Muscle layer of duodenum (tissue), 2 donors: ENCODE results near the gene REXO2.
A peak's percentile ranks its signal among the peaks of the same experiment; 100 is the strongest.

ENCODE experiments used
- H3K27ac ChIP-seq: one replicate; pipeline ENCODE4 v1.7.0; 2013; ENCODE audit warnings: mild to moderate bottlenecking, low read length
- H3K27me3 ChIP-seq: one replicate; pipeline ENCODE4 v1.7.0; 2013; ENCODE audit warnings: low read depth, mild to moderate bottlenecking, control low read depth, low read length
- H3K36me3 ChIP-seq, 2 donors: one replicate each; pipeline ENCODE4 v1.7.0; 2013; ENCODE audit warnings: low read length in 2 of 2, control low read depth in 1 of 2, mild to moderate bottlenecking in 1 of 2; ENCODE audit not compliant: insufficient read depth in 2 of 2, control insufficient read depth in 1 of 2
- H3K4me1 ChIP-seq, 2 donors: one replicate each; pipeline ENCODE4 v1.7.0; 2013; ENCODE audit warnings: low read length in 2 of 2, mild to moderate bottlenecking in 2 of 2, control low read depth in 1 of 2, moderate library complexity in 1 of 2; ENCODE audit not compliant: insufficient read depth in 2 of 2, control insufficient read depth in 1 of 2
- H3K4me3 ChIP-seq, 2 donors: one replicate each; pipeline ENCODE4 v1.7.0; 2013; ENCODE audit warnings: low read length in 2 of 2, low read depth in 1 of 2, mild to moderate bottlenecking in 1 of 2
- H3K9me3 ChIP-seq, 2 donors: one replicate each; pipeline ENCODE4 v1.7.0; 2013; ENCODE audit warnings: low read length in 2 of 2, control low read depth in 1 of 2, mild to moderate bottlenecking in 1 of 2; ENCODE audit not compliant: control insufficient read depth in 1 of 2
- donor health status: healthy.

The REXO2 gene

DNA sequence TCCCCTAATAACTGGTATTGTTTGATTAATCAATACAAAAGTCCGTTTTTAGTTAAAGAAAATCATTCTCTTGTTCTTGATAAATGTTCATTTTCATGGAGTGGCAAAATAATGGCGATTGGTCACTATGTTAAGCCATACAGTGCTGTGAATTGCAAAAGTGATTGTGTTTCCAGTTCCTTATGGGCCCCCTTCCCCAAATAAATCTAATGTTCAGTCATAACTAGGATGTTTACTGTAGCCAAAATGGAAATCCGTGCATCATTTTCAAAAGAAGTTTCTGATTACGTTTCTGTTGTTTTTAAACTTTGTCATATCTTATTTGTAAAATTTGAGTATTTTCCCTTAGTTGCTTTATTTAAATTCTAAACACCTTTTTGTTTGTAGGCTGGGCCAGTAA is 38.0 kb upstream of the REXO2 start:
- H3K27ac ChIP-seq, result peak overlapping the region; percentile 100
- no peaks in the 10 kb centered on the region for H3K9me3 ChIP-seq
- peaks cover 14 to 15% of the 10 kb centered on the region in 2 donors for H3K4me1 ChIP-seq
- peak overlapping the region; percentile 71 to 96 for H3K4me3 ChIP-seq
- peaks cover 13 to 18% of the 10 kb centered on the region in 2 donors for H3K36me3 ChIP-seq
- H3K27me3 ChIP-seq, result no peaks in the 10 kb centered on the region

DNA sequence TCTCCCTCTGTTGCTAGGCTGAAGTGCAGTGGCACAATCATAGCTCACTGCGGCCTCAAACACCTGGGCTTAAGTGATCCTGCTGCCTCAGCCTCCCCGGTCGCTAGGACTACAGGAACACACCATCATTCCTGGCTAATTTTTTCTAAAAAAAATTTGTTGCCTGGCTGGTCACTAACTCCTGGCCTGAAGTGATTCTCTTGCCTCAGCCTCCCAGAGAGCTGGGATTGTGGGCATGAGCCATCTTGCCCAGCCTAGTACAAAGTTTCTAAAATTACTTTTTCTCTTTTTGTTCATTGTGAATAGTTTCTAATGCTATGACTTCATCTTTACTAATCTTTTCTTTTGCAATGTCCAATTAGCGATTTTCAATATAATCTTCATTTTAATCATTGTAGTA is 26.3 kb upstream of the REXO2 start:
- Histone ChIP-seq H3K4me3 (no peak overlapping the region), H3K4me1 (no peaks in the 10 kb centered on the region), H3K27ac (no peak overlapping the region), H3K36me3 (peaks cover 12 to 22% of the 10 kb centered on the region in 2 donors), H3K9me3 (no peaks in the 10 kb centered on the region), H3K27me3 (no peaks in the 10 kb centered on the region)

DNA sequence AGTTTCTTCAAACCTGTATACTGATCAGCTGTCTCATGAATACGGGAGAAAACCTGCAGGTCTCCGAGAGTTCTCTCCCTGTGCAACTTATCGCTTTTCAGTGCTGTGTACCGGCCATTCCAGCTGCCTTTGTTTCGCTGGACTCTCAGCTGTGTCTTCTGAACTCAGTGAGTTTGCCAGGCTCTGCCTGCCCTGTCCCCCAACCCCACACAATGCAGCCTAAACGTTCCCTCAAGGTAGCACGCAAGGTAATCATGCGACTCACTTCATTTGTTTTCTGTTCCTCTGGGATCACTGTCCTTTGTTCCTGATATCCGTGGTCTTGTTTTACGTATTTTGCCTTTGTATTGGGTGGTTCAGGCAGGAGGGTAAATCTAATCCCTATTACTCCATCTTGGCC is 25.3 kb upstream of the REXO2 start:
- Histone ChIP-seq H3K27me3 (no peaks in the 10 kb centered on the region), H3K27ac (no peak overlapping the region), H3K4me1 (no peaks in the 10 kb centered on the region), H3K36me3 (peaks cover 9 to 19% of the 10 kb centered on the region in 2 donors), H3K9me3 (no peaks in the 10 kb centered on the region), H3K4me3 (no peak overlapping the region)

DNA sequence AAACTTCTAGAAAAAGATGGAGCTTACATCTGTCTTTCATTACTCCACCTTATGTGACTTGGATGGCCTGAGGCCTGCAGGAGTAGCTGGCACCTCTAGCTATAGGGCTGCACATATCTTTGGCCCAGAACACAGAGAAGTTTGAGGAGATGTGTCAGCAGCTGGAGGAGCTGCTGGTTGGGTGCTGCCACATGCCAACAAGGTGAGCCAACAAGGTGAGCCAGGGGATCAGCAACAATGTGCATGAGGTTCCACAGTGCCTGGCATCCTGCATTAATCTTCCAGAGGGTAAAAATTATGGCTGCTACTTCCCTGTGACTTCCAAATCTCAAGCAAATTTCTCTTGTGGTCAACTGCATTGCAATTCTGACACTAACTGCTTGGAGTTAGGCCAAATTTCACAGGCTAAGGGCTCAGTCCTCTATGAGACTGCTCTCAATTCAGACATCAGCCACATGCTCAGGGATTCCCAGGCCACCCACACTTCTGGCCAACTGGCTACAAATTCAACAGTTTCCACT is 22.8 kb upstream of the REXO2 start:
- no peaks in the 10 kb centered on the region for H3K27me3 ChIP-seq
- H3K9me3 ChIP-seq, result no peaks in the 10 kb centered on the region
- H3K27ac ChIP-seq, result no peak overlapping the region
- no peak overlapping the region for H3K4me3 ChIP-seq
- no peaks in the 10 kb centered on the region for H3K36me3 ChIP-seq
- H3K4me1 ChIP-seq, result no peaks in the 10 kb centered on the region

DNA sequence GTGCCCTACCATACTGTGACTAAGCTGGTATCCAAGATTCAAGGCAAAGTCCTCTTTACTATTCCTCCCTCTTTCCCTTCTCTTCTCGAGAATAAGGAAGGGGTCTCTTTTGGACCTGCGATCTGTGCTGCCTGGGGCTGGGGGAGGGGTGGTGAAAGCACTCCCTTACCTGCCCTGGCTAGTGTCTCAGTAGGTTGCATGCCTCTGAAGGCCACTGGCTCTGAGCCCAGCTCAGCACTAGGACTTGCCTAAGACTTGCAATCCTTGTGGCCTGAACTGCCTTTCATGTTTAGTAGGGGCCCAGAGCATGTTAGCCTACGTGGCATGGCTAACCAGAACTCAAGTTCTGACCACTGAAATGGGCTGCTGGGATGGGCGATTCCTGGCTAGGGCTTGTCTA is 13.0 kb upstream of the REXO2 start:
- Histone ChIP-seq H3K36me3 (peaks cover 0 to 3% of the 10 kb centered on the region in 2 donors), H3K27me3 (no peaks in the 10 kb centered on the region), H3K4me3 (no peak overlapping the region), H3K27ac (no peak overlapping the region), H3K4me1 (no peaks in the 10 kb centered on the region), H3K9me3 (no peaks in the 10 kb centered on the region)

DNA sequence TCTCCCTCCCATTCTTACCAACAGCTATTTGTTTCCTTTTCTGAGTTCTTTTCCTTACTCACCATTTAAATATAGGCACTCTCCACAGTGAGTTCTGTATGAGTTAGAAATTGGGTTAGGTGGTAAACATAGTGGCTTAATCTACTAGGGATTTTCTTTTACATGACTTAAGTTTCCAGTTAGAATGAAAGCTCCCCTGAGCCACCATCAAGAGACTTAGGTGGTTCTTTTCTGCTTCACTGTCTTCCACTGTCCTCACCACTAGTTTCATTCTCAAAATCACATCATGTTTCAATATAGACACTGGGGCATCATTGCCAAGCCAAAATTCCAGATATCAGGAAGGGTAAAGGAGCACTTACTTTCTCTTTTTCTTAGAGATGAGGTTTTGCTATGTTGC is 9.0 kb upstream of the REXO2 start:
- Histone ChIP-seq H3K36me3 (peaks cover 0 to 3% of the 10 kb centered on the region in 2 donors), H3K27ac (no peak overlapping the region), H3K4me1 (no peaks in the 10 kb centered on the region), H3K9me3 (no peaks in the 10 kb centered on the region), H3K27me3 (no peaks in the 10 kb centered on the region), H3K4me3 (no peak overlapping the region)

DNA sequence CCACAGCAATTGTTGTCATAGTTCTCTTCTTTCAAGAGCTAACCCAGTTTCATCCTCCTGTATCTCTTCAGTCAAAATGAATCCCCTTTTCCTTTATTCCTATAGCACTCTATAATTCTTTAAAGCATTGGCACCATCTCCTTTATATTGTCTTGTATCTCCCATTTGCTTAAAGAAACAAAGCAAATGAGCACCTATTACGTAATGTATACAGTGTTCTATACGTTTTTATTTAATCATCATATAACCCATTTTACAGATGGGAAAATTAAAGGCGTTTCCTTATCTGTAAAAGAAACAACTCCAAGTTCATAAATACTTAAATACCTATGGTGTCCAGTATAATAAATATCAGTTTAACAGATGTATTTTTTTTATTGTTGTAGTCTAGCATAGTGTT is 6.4 kb upstream of the REXO2 start:
- H3K9me3 ChIP-seq, result no peaks in the 10 kb centered on the region
- H3K36me3 ChIP-seq, result no peaks in the 10 kb centered on the region
- no peaks in the 10 kb centered on the region for H3K27me3 ChIP-seq
- no peak overlapping the region for H3K4me3 ChIP-seq
- H3K27ac ChIP-seq, result no peak overlapping the region
- no peaks in the 10 kb centered on the region for H3K4me1 ChIP-seq

DNA sequence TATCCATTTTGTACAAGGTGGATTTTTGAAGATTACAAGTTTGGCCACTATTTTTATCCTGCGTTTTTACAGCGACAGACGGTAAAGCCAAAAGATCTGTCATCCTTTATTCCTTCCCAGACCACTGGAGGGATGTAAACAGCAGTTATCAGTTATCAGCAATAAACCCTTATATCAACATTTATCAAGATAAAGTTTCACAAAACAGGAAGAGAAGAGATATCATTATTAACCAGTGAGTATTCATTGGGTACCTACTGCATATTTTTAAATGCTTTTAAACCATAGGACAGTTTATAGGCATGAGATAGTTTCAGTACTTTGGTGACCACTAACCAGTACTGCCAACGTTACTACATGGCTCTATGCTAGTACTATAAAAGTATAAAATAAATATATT is 5.9 kb upstream of the REXO2 start:
- Histone ChIP-seq H3K4me3 (no peak overlapping the region), H3K4me1 (no peaks in the 10 kb centered on the region), H3K9me3 (no peaks in the 10 kb centered on the region), H3K27ac (no peak overlapping the region), H3K36me3 (no peaks in the 10 kb centered on the region), H3K27me3 (no peaks in the 10 kb centered on the region)

DNA sequence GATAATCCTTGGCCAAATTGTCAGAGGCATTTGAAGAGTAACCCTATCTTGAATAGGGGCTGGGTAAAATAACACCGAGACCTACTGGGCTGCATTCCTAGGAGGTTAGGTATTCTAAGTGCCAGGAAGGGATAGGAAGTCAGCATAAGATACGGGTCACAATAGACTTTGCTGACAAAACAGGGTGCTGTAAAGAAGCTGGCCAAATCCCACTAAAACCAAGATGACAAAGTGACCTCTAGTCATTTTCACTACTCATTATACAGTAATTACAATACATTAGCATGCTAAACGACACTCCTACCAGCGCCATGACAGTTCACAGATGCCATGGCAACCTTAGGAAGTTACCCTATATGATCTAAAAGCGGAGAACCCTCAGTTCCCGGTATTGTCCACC is 964 bp upstream of the REXO2 start:
- Histone ChIP-seq H3K4me3 (peak overlapping the region in 1 of 2 donors; percentile 74), H3K27ac (no peak overlapping the region)

DNA sequence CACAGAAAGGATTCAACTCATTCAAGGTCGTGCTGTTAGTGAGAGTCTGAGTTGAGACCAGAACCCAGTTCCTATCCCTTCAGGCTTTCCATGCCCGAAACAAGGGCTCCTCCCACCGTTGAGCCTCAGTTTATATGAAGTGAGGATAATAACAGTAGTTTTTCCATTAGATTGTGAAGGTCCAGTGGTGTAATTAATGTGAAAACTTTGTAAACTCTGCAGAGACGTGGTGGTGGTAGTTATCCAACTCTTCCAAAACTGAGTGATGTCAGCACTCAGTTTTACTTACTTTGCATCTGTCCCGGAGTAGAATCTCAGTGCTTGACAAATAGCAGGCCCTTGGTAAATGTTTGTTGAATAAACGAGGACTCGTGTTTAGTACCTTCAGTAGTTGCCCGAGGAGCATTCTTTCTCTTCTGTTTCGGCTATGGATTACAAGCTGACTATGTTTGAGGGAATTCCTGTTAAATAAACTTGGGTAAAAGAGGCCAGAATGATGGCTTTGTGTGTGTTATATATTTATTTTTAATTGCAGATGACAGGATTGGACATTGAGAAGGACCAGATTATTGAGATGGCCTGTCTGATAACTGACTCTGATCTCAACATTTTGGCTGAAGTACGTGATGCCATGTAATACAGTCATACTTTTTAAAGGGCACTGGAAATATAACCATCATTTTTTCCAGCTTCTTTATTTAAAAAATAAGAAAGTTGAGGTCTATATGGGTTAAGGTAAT is 1.0 kb downstream of the REXO2 start:
- peak overlapping the region; percentile 74 to 95 for H3K4me3 ChIP-seq
- H3K27me3 ChIP-seq, result no peaks in the 10 kb centered on the region
- no peaks in the 10 kb centered on the region for H3K9me3 ChIP-seq
- peaks cover 0 to 16% of the 10 kb centered on the region in 2 donors for H3K4me1 ChIP-seq
- H3K27ac ChIP-seq, result peak overlapping the region; percentile 80
- peaks cover 9 to 12% of the 10 kb centered on the region in 2 donors for H3K36me3 ChIP-seq

More for the DNA sequence above, 964 bp upstream of the REXO2 start:
- H3K36me3 ChIP-seq, result peaks cover 0 to 9% of the 10 kb centered on the region in 2 donors
- H3K9me3 ChIP-seq, result no peaks in the 10 kb centered on the region
- peaks cover 0 to 16% of the 10 kb centered on the region in 2 donors for H3K4me1 ChIP-seq
- no peaks in the 10 kb centered on the region for H3K27me3 ChIP-seq

DNA sequence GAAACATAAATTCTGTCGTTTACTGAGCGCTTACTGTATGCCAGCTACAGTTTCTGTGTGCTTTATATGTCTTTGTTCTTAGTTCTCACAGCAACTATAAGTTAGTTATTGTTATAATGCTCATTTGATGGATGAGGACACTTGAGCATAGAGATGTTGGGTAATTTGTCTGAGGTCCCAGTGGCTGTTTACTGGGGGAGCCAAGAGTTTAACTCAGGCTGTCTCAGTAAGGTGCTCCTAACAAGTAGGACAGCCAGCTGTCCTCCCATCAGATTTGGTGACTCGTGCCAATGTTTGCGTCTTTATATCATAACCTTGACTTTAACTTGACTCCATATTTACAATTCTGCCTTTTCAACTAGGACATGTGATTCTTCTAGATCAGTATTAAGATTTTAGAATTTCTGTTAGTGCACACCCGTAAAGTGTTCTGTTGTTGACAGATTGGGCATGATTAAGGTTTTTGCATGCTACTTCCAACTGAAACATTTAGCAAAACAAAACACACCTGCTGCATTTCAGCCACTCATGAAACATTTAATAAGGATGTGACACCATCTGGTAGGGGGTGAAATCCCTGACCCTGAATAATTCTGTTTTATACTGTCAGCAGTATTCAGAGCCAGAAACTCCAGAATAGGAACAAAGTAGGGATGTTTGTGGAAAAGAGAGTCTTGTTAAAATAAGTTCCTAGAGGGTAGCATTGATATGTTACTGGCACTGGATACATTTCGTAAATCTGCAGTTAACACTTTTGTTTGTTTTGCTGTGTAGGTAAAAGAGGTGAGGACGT is 1.9 kb downstream of the REXO2 start:
- no peaks in the 10 kb centered on the region for H3K27me3 ChIP-seq
- H3K27ac ChIP-seq, result no peak overlapping the region
- peaks cover 0 to 16% of the 10 kb centered on the region in 2 donors for H3K4me1 ChIP-seq
- peaks cover 13 to 16% of the 10 kb centered on the region in 2 donors for H3K36me3 ChIP-seq
- H3K9me3 ChIP-seq, result no peaks in the 10 kb centered on the region
- peak overlapping the region in 1 of 2 donors; percentile 95 for H3K4me3 ChIP-seq
